SKM-1 (cell line): ENCODE data around the gene KRT79.
"Not testable (repeated sequence)": the region's sequence is repeated elsewhere in the genome, so short reads cannot be mapped to it uniquely, and the experiment has no call there.

Experiments
- DNase-seq: peaks from one replicate; lab custom pipeline; 2025; ENCODE audit not compliant: unreplicated experiment; lab: John Stamatoyannopoulos, UW

KRT79 gene

GRCh38 chr12:52807544-52808470 is 26.3 kb downstream of the KRT79 start:
- no peak for DNase-seq

- no peak for DNase-seq
Observed at GRCh38 chr12:52806821-52807543, 27.1 kb downstream of the KRT79 start.

DNA sequence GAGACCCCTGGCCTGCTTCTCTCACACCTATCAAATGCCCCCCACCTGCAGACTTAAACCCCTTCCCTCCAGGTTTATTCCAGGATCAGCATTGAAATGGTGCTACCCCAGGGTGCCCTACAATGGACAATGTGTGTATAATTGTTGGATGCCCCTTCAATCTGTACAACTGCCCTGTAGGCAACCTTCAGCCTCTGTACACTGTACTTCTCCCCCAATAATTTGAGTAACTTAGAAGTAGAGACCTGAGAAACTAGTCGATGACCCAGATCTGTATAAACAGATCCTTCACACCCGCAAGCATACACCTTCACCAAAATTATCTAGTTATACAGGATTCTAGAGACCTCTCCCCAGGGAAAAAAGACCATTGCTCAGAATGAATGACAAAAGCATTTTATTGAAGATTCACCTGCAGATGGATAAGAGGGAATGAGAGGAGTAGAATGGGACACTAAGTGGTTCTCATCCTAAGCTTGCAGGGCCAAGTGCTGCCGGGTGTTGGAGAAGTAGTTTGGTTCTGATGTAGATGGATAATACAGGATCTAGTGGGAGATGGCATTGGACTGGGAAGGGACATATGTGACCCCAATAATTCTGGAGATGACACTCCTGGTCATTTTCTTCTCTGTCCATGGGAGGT is 27.8 kb downstream of the KRT79 start:
- no peak for DNase-seq

DNA sequence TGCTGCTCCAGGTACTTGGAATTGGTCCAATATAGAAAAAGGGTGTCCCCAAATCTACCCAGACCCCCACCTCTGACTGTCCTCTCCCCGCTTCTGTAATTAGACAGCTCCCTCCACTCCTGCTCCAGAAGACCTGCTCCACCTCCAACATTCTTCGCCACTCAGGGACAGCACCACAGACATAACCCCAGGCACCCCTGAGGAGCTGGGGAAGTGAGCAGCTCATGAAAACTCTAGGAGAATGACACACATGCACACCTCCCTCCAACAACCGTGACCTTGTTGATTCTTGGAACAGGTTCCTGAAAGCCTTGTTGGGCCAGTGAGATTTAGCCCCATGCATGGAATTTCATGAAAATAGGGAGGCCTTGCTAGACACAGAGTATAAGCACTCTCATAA is 28.4 kb downstream of the KRT79 start:
- DNase-seq = no peak

- DNase-seq = no peak
Observed at GRCh38 chr12:52805000-52805399, 29.1 kb downstream of the KRT79 start.

- DNase-seq = no peak
Observed at GRCh38 chr12:52802442-52802841, 31.7 kb downstream of the KRT79 start.

DNA sequence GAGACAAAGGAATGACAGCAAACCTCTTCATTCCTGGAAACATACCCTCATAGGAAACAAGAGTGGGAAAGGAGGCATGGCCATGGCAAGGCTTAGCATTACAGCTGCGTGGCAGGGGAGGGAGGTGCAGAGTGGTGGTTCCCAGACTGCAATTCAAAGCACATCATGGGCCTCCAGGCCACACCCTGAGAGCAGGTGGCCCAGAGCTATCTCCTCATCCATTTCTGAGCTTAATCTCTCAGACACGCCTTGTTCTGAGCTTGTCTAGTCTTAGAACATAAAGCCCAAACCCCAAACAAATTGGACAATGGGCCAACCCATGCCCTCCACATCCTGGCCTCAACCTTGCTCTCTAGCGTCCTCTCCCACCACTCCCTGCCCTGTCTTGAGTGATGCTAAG is 32.3 kb downstream of the KRT79 start:
- no peak for DNase-seq

DNA sequence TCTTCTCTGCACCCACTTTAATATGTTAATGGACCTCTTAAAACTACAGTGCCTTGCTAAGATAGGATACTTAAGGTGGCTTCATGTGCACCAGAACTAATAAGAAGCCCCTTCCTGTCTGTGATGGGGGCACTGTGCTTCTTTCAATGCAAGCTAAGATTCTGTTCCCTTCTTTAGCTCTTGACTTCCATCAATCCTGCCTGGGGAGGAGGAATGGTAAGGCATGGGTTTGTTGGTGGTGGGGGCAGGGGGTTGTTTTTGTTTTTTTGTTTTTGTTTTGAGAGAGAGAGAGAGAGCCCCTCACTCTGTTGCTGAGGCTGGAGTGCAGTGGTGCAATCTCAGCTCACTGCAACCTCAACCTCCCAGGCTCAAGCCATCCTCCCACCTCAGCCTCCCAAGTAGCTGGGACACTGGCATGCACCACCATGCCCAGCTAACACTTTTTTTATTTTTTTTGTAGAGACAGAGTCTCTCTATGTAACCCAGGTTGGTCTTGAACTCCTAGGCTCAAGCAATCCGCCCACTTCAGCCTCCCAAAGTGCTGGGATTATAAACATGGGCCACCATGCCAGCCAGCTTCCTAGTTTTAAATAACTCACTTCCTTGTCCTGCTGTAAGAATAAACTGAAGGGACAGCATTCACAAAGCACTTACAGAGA is 33.7 kb downstream of the KRT79 start:
- DNase-seq = no peak

- DNase-seq = no peak
Observed at GRCh38 chr12:52799505-52800211, 34.5 kb downstream of the KRT79 start.

- no peak for DNase-seq
Observed at GRCh38 chr12:52798671-52799504, 35.2 kb downstream of the KRT79 start.

GRCh38 chr12:52798003-52798670 is 36.0 kb downstream of the KRT79 start:
- DNase-seq = no peak

DNA sequence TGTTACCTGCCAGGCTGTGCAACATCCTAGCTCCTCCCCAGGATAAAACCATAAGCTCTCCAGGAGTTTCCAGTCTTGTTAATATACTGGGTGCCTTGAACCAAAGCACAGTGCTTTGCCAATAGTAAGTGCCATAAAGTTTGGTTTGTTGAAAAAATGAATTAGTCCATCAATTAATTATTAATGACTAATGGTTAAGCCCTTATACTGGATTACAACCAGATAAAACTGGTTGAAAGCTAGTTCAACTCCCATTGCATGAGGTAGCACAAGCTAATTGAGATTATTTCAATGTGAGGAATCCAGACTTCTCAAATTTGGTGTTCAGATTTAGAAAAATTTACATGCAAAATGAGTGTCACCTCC is 36.6 kb downstream of the KRT79 start:
- no peak for DNase-seq

DNA sequence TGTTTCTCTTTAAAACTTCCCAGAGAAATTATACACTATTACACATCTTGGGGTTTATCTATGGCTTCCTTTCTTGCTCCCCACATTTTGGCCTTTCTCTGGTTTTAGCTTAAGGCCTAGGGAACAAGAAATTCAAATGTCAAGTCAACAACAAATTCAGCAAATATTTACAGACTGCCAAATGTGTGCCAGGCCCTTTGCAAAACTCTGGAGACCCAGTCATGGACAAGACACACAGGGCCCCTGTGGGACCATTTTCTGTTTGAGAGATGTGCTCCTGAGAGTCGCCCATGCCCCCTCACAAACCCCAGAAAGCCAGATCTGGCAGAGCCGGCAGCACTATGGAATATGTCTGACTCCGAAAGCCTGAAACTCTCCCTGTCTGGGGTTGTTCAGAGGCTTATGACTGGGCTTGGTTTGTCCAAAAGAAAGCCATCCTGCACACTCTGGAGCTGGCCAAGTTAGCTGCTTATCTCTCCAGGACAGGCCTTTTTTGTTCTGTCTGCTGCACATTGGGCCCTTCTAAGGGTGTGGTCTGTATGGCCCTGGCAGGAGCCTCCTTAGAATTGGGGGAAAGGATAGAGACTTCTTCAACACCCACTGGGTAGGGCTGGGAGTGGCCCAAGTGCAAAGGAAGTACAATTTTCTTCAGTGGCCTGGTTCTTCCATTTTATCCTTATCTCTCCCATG is 37.1 kb downstream of the KRT79 start:
- DNase-seq = no peak

GRCh38 chr12:52796429-52796794 is 37.7 kb downstream of the KRT79 start:
- DNase-seq = no peak

GRCh38 chr12:52795694-52796428 is 38.2 kb downstream of the KRT79 start, which contains the start of gene KRT3:
KRT3 (minus strand) TSS chr12:52796117; CDS start chr12:52796042, 75 bp downstream.
- no peak for DNase-seq

- DNase-seq = not testable (repeated sequence)
Observed at GRCh38 chr12:52795332-52795674, 38.8 kb downstream of the KRT79 start.

DNA sequence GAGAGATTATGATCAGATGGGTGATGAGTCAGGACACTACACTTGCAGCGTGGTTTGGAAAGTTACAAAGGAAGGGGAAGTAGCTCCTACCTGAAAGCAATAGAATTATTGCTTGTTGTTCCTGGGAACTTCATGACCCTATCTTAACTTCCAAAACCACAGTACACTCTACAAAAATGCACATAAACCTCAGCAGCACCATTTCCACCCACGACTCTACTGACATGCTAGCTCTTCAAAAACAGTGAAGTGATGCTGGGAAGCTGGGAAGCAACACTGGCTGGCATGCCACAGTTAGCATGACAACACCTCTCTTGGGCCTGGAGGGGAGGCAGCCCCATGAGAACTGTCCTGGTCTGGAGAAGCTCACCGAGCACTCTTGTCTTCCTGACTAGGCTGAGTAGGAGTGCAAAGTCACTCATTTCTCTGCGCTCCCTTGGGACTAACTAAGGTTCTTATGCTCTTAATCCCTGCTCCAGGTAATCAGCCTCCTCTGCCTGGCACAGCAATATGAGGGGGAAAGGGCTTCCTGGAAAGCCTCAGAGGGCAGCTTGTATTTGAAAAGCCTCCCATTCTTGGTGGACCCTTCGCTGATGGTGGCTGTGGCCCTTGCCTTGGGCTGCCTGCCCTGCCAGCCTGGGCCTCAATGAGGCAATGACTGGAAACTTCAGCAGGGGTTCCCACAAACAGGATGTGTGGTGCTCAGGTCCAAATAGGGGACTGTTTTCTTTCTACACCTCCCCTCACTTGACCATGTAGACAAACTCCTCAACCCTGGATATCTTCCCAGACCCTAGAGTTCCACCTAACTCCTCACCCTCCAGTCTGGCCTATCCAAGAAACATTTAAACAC is 39.4 kb downstream of the KRT79 start:
- no peak for DNase-seq
